Ovary (tissue), 3 donors: ENCODE measurements around the gene SLC7A6OS.

ENCODE experiments used
- EP300 ChIP-seq: sonication (generic); formaldehyde crosslinking; IDR thresholded peaks from one replicate; pipeline ENCODE4 v1.6.1; 2017; ENCODE audit warnings: antibody characterized with exemption
- POLR2A ChIP-seq: fragments of 450-650 bp; IDR thresholded peaks from one replicate; pipeline ENCODE4 v1.6.1; 2017; ENCODE audit warnings: antibody characterized with exemption, mild to moderate bottlenecking, moderate library complexity
- TF ChIP-seq, protein P1 (sequence below), 3 donors: fragments of 450-650 bp in 2 of 3; fragments of 200-600 bp in 1 of 3; IDR thresholded peaks; one replicate each; pipeline versions ENCODE4 v1.5.1 to v1.8.0; 2016 to 2022; ENCODE audit warnings: antibody characterized with exemption in 3 of 3, mild to moderate bottlenecking in 1 of 3
- donor health status: DM: no; HTN: no; CAD: no.

DNA sequence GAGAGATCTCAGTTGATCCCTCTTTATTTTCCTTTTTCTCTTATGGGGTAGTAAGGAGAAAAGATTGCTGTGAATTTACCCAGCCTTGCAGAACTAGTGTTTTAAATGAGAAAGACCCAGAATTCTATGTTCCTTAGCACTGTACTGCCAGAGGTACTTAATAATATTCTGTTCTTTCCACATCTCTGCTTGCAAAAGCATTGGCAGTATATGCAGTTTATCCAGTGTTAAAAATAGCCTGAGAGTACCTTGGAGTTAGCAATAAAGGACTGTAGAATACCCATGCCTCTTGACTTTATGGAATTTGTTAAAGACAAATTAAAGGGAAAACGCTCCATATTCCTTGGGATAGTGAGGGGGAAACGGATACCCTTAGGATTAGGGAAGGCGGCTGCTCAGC is 34.5 kb downstream of the SLC7A6OS start:
- TF ChIP-seq, protein P1, sequence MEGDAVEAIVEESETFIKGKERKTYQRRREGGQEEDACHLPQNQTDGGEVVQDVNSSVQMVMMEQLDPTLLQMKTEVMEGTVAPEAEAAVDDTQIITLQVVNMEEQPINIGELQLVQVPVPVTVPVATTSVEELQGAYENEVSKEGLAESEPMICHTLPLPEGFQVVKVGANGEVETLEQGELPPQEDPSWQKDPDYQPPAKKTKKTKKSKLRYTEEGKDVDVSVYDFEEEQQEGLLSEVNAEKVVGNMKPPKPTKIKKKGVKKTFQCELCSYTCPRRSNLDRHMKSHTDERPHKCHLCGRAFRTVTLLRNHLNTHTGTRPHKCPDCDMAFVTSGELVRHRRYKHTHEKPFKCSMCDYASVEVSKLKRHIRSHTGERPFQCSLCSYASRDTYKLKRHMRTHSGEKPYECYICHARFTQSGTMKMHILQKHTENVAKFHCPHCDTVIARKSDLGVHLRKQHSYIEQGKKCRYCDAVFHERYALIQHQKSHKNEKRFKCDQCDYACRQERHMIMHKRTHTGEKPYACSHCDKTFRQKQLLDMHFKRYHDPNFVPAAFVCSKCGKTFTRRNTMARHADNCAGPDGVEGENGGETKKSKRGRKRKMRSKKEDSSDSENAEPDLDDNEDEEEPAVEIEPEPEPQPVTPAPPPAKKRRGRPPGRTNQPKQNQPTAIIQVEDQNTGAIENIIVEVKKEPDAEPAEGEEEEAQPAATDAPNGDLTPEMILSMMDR (IDR thresholded peaks at IDR 0.05), result no peak
- no peak for TF ChIP-seq POLR2A
- no peak for TF ChIP-seq EP300
